ENCODE results near the gene ELMOD3. TPM values are rescaled to one million over a fixed set of nuclear protein-coding genes. Genes with fewer than 3 reads are reported as not detected.

Gene ELMOD3
- 22.9 TPM for total RNA-seq (2013)
- polyA plus RNA-seq = 10 to 100 TPM in 1 of 3 donors, 1 to 10 TPM in 2; 6.1 to 53.3 (median 7.2) TPM
- polyA minus RNA-seq = 10.1 and 13.5 TPM in 2 replicates
- total RNA-seq = 4.5 to 16.8 (median 13.9) reads per million in 11 experiments

DNA sequence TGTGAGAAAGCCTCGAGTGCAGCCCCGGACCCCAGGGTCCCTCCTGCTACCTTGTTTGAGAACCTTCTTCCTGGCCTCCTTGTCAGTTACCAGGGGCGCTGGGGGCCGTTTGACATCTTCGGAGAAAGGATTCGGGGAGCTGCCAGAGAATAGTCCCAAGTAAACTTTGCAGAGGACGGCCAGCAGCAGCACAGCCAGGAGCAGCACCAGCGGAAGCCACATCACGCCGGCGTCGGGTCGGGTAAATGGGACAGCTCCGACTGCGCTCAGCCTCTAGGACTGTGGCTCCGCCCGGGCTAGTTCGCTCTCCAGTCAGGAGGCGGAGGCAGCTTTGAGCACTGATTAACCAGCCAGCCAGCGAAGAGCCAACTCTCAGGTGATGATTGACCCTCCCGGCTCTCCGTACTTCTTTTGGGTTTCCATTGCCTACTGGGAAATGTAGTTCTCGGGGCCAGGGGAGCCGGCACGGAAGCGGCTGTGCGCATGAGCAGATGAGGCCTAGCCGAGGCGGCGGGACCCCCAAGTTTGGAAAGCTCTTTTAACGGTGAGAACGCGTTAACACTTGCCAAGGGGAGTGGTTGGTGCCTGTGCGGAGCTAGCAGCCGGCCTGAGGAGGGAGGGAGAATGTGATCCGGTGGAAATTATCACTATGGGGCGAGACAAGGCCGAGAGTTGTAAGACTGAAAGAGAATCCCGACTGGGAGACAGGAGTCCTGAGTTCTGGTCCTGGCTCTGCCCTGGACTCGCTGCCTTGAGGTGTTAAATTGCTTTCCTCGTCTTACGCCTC, at the start of gene ELMOD3, which contains the start of gene RETSAT:
Gene ELMOD3 (plus strand): TSS at position 484 of the 787 bp plus-strand sequence. CDS start 2,430 bp downstream, outside the sequence.
Gene RETSAT (minus strand): TSS at position 243 of the 787 bp plus-strand sequence. CDS start 21 bp downstream, at position 222.
- Mint-ChIP-seq H3K36me3 (peaks cover 49 to 53% of the 10 kb centered on the region in 2 donors), H3K4me1 (peaks cover 33% of the 10 kb centered on the region), H3K4me3 (peak within 1 kb of the TSS; percentile 95 to 100), H3K9me3 (no peaks in the 10 kb centered on the region), H3K27ac (peak within 1 kb of the TSS; percentile 94 to 100 (median 98)), H3K27me3 (ENCODE audit: low read depth in 3 of 3) (peaks cover 0 to 4% (median 0%) of the 10 kb centered on the region in 3 donors)
- intact Hi-C loops (cut with micrococcal nuclease) = loop anchor here in 1 of 2 donors (2.0 kb wide), 1 partner anchor 28 kb away; the partner anchor contains the start of gene TGOLN2
- Histone ChIP-seq H3K36me3 (replicated peaks in 1 of 2; ENCODE audit: control insufficient read depth in 1 of 2, insufficient read depth in 2 of 2, low read length in 2 of 2) (peaks cover 36 to 61% of the 10 kb centered on the region in 2 donors), H3K4me1 (ENCODE audit: control insufficient read depth in 1 of 2, insufficient read depth in 2 of 2, low read length in 2 of 2) (peaks cover 14 to 22% of the 10 kb centered on the region in 2 donors), H3K9ac (ENCODE audit: insufficient read depth, low read length, poor library complexity, severe bottlenecking) (peak within 1 kb of the TSS; percentile 86), H3K79me2 (ENCODE audit: insufficient read depth, low read length) (peaks cover 46% of the 10 kb centered on the region), H4K20me1 (ENCODE audit: insufficient read depth, low read length) (no peaks in the 10 kb centered on the region), H2AFZ (ENCODE audit: insufficient read depth, low read depth, low read length, poor library complexity, severe bottlenecking) (peak within 1 kb of the TSS; percentile 91), H3K27ac (ENCODE audit: low read depth in 1 of 2, low read length in 2 of 2) (peak within 1 kb of the TSS; percentile 67 to 91), H3K4me3 (replicated peaks in 1 of 3; ENCODE audit: low read depth in 2 of 3, low read length in 3 of 3) (peak within 1 kb of the TSS; percentile 78 to 93 (median 88)), H3K27me3 (ENCODE audit: control insufficient read depth in 2 of 2, insufficient read depth in 2 of 2, low read length in 2 of 2) (no peaks in the 10 kb centered on the region), H3K4me2 (replicated peaks; ENCODE audit: extremely low read depth, low read length, poor library complexity, severe bottlenecking) (peak within 1 kb of the TSS; percentile 84), H3K9me3 (replicated peaks in 1 of 2; ENCODE audit: control insufficient read depth in 1 of 2, insufficient read depth in 1 of 2, low read length in 2 of 2) (no peaks in the 10 kb centered on the region)
- peak; percentile 96 to 98 (median 97) for DNase-seq
- TF ChIP-seq, protein P1, sequence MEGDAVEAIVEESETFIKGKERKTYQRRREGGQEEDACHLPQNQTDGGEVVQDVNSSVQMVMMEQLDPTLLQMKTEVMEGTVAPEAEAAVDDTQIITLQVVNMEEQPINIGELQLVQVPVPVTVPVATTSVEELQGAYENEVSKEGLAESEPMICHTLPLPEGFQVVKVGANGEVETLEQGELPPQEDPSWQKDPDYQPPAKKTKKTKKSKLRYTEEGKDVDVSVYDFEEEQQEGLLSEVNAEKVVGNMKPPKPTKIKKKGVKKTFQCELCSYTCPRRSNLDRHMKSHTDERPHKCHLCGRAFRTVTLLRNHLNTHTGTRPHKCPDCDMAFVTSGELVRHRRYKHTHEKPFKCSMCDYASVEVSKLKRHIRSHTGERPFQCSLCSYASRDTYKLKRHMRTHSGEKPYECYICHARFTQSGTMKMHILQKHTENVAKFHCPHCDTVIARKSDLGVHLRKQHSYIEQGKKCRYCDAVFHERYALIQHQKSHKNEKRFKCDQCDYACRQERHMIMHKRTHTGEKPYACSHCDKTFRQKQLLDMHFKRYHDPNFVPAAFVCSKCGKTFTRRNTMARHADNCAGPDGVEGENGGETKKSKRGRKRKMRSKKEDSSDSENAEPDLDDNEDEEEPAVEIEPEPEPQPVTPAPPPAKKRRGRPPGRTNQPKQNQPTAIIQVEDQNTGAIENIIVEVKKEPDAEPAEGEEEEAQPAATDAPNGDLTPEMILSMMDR (IDR thresholded peaks at IDR 0.05) = no peak
- WGBS (ENCODE audit: insufficient coverage) = under 1% methylated on average over 42 of the region's 42 CpGs

DNA sequence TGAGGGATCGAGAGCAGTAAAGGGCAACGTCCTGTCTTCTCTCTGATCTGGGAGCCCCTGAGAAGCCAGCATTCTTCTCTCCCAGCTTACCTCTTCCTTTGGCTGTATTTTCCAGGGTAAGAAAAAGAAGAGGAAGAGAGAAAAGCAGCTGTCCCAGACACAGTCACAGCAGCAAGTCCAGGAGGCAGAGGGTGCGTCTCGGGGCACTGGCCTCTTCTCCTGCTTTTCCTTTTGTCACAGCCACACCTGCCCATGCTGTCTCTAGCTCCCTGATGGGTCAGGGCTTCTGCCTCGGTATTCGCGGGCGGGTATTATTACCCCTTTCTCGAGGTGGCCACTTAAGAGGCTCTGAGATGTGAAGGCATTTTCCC, 47.1 kb upstream of the ELMOD3 start:
- 88% methylated on average over 4 of the region's 9 CpGs for WGBS (ENCODE audit: insufficient coverage)
- H3K4me2 ChIP-seq (replicated peaks; ENCODE audit: extremely low read depth, low read length, poor library complexity, severe bottlenecking) = peak overlapping the region; percentile 62
- H3K9ac ChIP-seq (ENCODE audit: insufficient read depth, low read length, poor library complexity, severe bottlenecking) = peak overlapping the region; percentile 32
- no peaks in the 10 kb centered on the region for H4K20me1 ChIP-seq (ENCODE audit: insufficient read depth, low read length)
- peak overlapping the region; percentile 74 to 77 for H3K27ac ChIP-seq (ENCODE audit: low read depth in 1 of 2, low read length in 2 of 2)
- TF ChIP-seq, protein P1 (IDR thresholded peaks at IDR 0.05) = no peak
- Mint-ChIP-seq H3K27ac (peak overlapping the region; percentile 72 to 94 (median 90)), H3K27me3 (ENCODE audit: low read depth in 3 of 3) (peaks cover 9 to 13% (median 12%) of the 10 kb centered on the region in 3 donors), H3K36me3 (peaks cover 3 to 6% of the 10 kb centered on the region in 2 donors), H3K4me1 (peaks cover 46% of the 10 kb centered on the region), H3K4me3 (peak overlapping the region; percentile 74 to 80), H3K9me3 (no peaks in the 10 kb centered on the region)
- peaks cover 0 to 3% of the 10 kb centered on the region in 2 donors for H3K36me3 ChIP-seq (replicated peaks in 1 of 2; ENCODE audit: control insufficient read depth in 1 of 2, insufficient read depth in 2 of 2, low read length in 2 of 2)
- no peaks in the 10 kb centered on the region for H3K27me3 ChIP-seq (ENCODE audit: control insufficient read depth in 2 of 2, insufficient read depth in 2 of 2, low read length in 2 of 2)
- DNase-seq = no peak
- H3K4me3 ChIP-seq (replicated peaks in 1 of 3; ENCODE audit: low read depth in 2 of 3, low read length in 3 of 3) = peak overlapping the region in 2 of 3 experiments; percentile 9 to 54
- H3K9me3 ChIP-seq (replicated peaks in 1 of 2; ENCODE audit: control insufficient read depth in 1 of 2, insufficient read depth in 1 of 2, low read length in 2 of 2) = no peaks in the 10 kb centered on the region
- peak overlapping the region; percentile 2 for H2AFZ ChIP-seq (ENCODE audit: insufficient read depth, low read depth, low read length, poor library complexity, severe bottlenecking)
- H3K4me1 ChIP-seq (ENCODE audit: control insufficient read depth in 1 of 2, insufficient read depth in 2 of 2, low read length in 2 of 2) = peaks cover 46 to 50% of the 10 kb centered on the region in 2 donors
- H3K79me2 ChIP-seq (ENCODE audit: insufficient read depth, low read length) = no peaks in the 10 kb centered on the region
- intact Hi-C loops (cut with micrococcal nuclease) = no loop called here
